K562 (cell line): Measurements from ENCODE around the gene PAX2. TPM values are rescaled to one million over a fixed set of nuclear protein-coding genes. Genes with fewer than 3 reads are reported as not detected.

Source experiments
- ATAC-seq: fragments of 200-7000 bp; cut with Tn5 transposase; 3 replicates; pipeline ENCODE4 v1.9.1; 2020; ENCODE audit warnings: moderate library complexity
- Bru-seq: library from RNA; stranded (reverse); fragments of 400-500 nt; gene quantifications from one replicate; lab custom pipeline; 2021; lab: Mats Ljungman, UMichigan
- BruChase-seq, 2 experiments: library from RNA; stranded (reverse); fragments of 400-500 nt; gene quantifications; one replicate each; lab custom pipeline; 2021; lab: Mats Ljungman, UMichigan
- BruUV-seq: library from RNA; stranded (reverse); fragments of 400-500 nt; replicated peaks from 2 replicates; lab custom pipeline; 2021; lab: Mats Ljungman, UMichigan
- CTCF ChIA-PET: fragments of 300-600 bp; formaldehyde crosslinking; extraction: SDS; loops from one replicate; lab custom pipeline; 2021; ENCODE audit warnings: low intra/inter-chr PET ratio; lab: Yijun Ruan, JAX
- POLR2A ChIA-PET: fragments of 300-600, 350-650 bp; sonication (Branson Sonifier 250); formaldehyde crosslinking; extraction: SDS; loops from one replicate; lab custom pipeline; 2021; ENCODE audit warnings: antibody characterized with exemption, inconsistent platforms; lab: Yijun Ruan, JAX
- DNase-seq, 4 experiments: peaks; one replicate each; pipeline versions ENCODE4 v3.0.0 to v3.0.0-alpha.2; 2011 to 2018; ENCODE audit warnings: low spot score in 3 of 4, mixed read lengths in 3 of 4; ENCODE audit errors: extremely low read depth in 1 of 4
- FAIRE-seq: peaks from 2 replicates; lab custom pipeline; 2011; peaks lifted over from hg19 to GRCh38; lab: Jason Lieb, UNC
- H2AFZ ChIP-seq: 2 replicates; pipeline ENCODE4 v1.6.0; 2011; ENCODE audit warnings: low read depth, low read length, control low read depth, inconsistent platforms
- H3K27ac ChIP-seq: fragments of 200-600 bp; 3 replicates; pipeline ENCODE4 v1.8.0; 2011; ENCODE audit warnings: low read depth, mild to moderate bottlenecking, control low read depth, inconsistent platforms, low read length, moderate library complexity, mixed read lengths; ENCODE audit errors: extremely low read depth
- H3K27me3 ChIP-seq, 2 experiments: fragments of 300-600 bp in 1 of 2; 2 replicates in 1 of 2; 3 replicates in 1 of 2; pipeline versions ENCODE4 v1.6.0 to v1.8.0; 2011; ENCODE audit warnings: inconsistent platforms in 2 of 2, low read length in 2 of 2, mild to moderate bottlenecking in 1 of 2, mixed read lengths in 1 of 2, moderate library complexity in 1 of 2; ENCODE audit not compliant: control insufficient read depth in 2 of 2, insufficient read depth in 2 of 2
- H3K36me3 ChIP-seq: fragments of 300-600 bp; 3 replicates; pipeline ENCODE4 v1.8.0; 2011; ENCODE audit warnings: mild to moderate bottlenecking, low read length, inconsistent platforms; ENCODE audit not compliant: control insufficient read depth, insufficient read depth
- H3K4me1 ChIP-seq, 2 experiments: fragments of 200-600 bp in 1 of 2; replicated peaks in 1 of 2; 2 replicates in 1 of 2; 3 replicates in 1 of 2; pipeline versions ENCODE4 v1.5.1 to v1.8.0; 2011; ENCODE audit warnings: inconsistent platforms in 2 of 2, low read length in 2 of 2, mild to moderate bottlenecking in 1 of 2, mixed read lengths in 1 of 2, moderate library complexity in 1 of 2; ENCODE audit not compliant: control insufficient read depth in 2 of 2, insufficient read depth in 2 of 2
- H3K4me2 ChIP-seq: 2 replicates; pipeline ENCODE4 v1.6.1; 2011; ENCODE audit warnings: low read length, control low read depth, inconsistent platforms, mixed read lengths; ENCODE audit not compliant: insufficient read depth
- H3K4me3 ChIP-seq: fragments of 200-600 bp; sonication (generic), shearing (Covaris generic); 2 replicates; pipeline ENCODE4 v1.5.1; 2016; ENCODE audit warnings: control low read depth, inconsistent platforms
- H3K79me2 ChIP-seq: fragments of 200-600 bp; 3 replicates; pipeline ENCODE4 v1.8.0; 2011; ENCODE audit warnings: low read length, inconsistent platforms; ENCODE audit not compliant: control insufficient read depth, insufficient read depth
- H3K9ac ChIP-seq, 2 experiments: 2 replicates each; pipeline versions ENCODE4 v1.6.0 to v1.6.1; 2011; ENCODE audit warnings: low read depth in 2 of 2, low read length in 2 of 2, control low read depth in 1 of 2, inconsistent platforms in 1 of 2, mild to moderate bottlenecking in 1 of 2, mixed read lengths in 1 of 2; ENCODE audit not compliant: insufficient read depth in 1 of 2
- H3K9me1 ChIP-seq: one replicate; pipeline ENCODE4 v1.6.0; 2011; ENCODE audit warnings: inconsistent platforms, mild to moderate bottlenecking, low read length, moderate library complexity; ENCODE audit not compliant: control insufficient read depth, insufficient read depth
- H3K9me3 ChIP-seq: replicated peaks from 2 replicates; pipeline ENCODE4 v1.5.1; 2011; ENCODE audit warnings: low read depth, low read length, inconsistent platforms; ENCODE audit not compliant: control insufficient read depth, insufficient read depth
- H4K20me1 ChIP-seq: replicated peaks from 2 replicates; pipeline ENCODE4 v1.6.1; 2011; ENCODE audit warnings: low read length, inconsistent platforms, mixed read lengths; ENCODE audit not compliant: control insufficient read depth, insufficient read depth
- CEBPB ChIP-seq: fragments of 450-650 bp; IDR thresholded peaks from 2 replicates; pipeline ENCODE4 v1.6.1; 2016; ENCODE audit warnings: missing genetic modification characterization, missing compliant biosample characterization
- PKNOX1 ChIP-seq: fragments of 450-650 bp; IDR thresholded peaks from 2 replicates; pipeline ENCODE4 v1.6.1; 2016
- VEZF1 ChIP-seq: fragments of 200-800 bp; sonication (Bioruptor generic); IDR thresholded peaks from 2 replicates; pipeline ENCODE4 v1.6.1; 2017; ENCODE audit warnings: missing genetic modification characterization, missing compliant biosample characterization
- WGBS: fragments of 100-300 bp; shearing (Covaris generic); methylation state at CpG from one replicate; pipeline ENCODE4 v1.1.6; 2016; ENCODE audit warnings: low coverage, mixed read lengths; ENCODE audit not compliant: insufficient coverage; ENCODE audit errors: missing lambda C conversion rate; 5-methylcytosine and 5-hydroxymethylcytosine counted together
- in situ Hi-C: fragments of 300-500 bp; cut with MboI; formaldehyde crosslinking; loops from 4 replicates; pipeline ENCODE4 v1.15.0; 2018; ENCODE audit warnings: inconsistent platforms, mixed read lengths
- intact Hi-C: fragments of 100-400 bp; cut with micrococcal nuclease; formaldehyde crosslinking; loops from 2 replicates; pipeline ENCODE4 v1.14.2; 2022
- long read RNA-seq, 3 experiments: library from polyadenylated mRNA in 2 of 3; library from RNA in 1 of 3; unstranded in 2 of 3; stranded (forward) in 1 of 3; transcript quantifications; one replicate each; pipeline ENCODE4 v2.0.0, GENCODE V29; 2019 to 2022
- polyA minus RNA-seq, 3 experiments: library from RNA; depleted of rRNA, polyadenylated mRNA; stranded (reverse); fragments of >200 nt; gene quantifications; 2 replicates each; pipeline ENCODE4 v1.2.3, GENCODE V29; 2011
- polyA plus RNA-seq, 8 experiments: library from polyadenylated mRNA; depleted of rRNA in 4 of 8; stranded (reverse) in 5 of 8; unstranded in 3 of 8; fragments of >200 nt; fragmentation: Nextera tagmentation in 2 of 8; fragmentation: Illumina TruSeq in 1 of 8; extraction: Ambion mirVana in 2 of 8; extraction: Trizol in 1 of 8; gene quantifications; 2 replicates each; pipeline versions ENCODE4 v1.2.1 to v1.2.3, GENCODE V29; 2011 to 2014; ENCODE audit warnings: inconsistent platforms in 1 of 8, missing spikeins in 1 of 8
- total RNA-seq, 7 experiments: library from RNA; depleted of rRNA in 6 of 7; stranded (reverse); fragments of >200 nt in 6 of 7; fragmentation: Illumina TruSeq in 2 of 7; extraction: Trizol in 2 of 7; gene quantifications; 2 replicates each; pipeline versions ENCODE4 v1.2.1 to v1.2.3, GENCODE V29; 2011 to 2021; ENCODE audit warnings: low replicate concordance in 1 of 7

Gene PAX2
- total RNA-seq (2011; cell fraction: chromatin; rRNA removed; ENCODE audit: low replicate concordance) = not detected in 2 replicates
- total RNA-seq (2011; cell fraction: nucleolus; rRNA removed) = not detected in 2 replicates
- total RNA-seq (2011; cell fraction: nucleoplasm; rRNA removed) = not detected in 2 replicates
- not detected in 2 replicates for total RNA-seq (2014; rRNA removed)
- total RNA-seq (2014; rRNA removed; fragmentation: Illumina TruSeq; extraction: Trizol) = not detected in 2 replicates
- total RNA-seq (2015; rRNA removed; fragmentation: Illumina TruSeq; extraction: Trizol) = not detected in 2 replicates
- not detected in 2 replicates for total RNA-seq (2021)
- not detected in 2 replicates for polyA plus RNA-seq (2011; rRNA removed)
- polyA plus RNA-seq (2011; cell fraction: cytosol; rRNA removed) = not detected in 2 replicates
- not detected in 2 replicates for polyA plus RNA-seq (2011; cell fraction: nucleus; rRNA removed)
- polyA plus RNA-seq (2012) = not detected in 2 replicates
- not detected in 2 replicates for polyA plus RNA-seq (2014; fragmentation: Illumina TruSeq; extraction: Trizol)
- not detected for polyA plus RNA-seq (2014; fragmentation: Nextera tagmentation; extraction: Ambion mirVana)
- not detected in 2 replicates for polyA plus RNA-seq (2014; rRNA removed)
- not detected in 2 replicates for polyA minus RNA-seq (2011; rRNA and poly(A)+ RNA removed)
- polyA minus RNA-seq (2011; cell fraction: cytosol; rRNA and poly(A)+ RNA removed) = not detected in 2 replicates
- not detected in 2 replicates for polyA minus RNA-seq (2011; cell fraction: nucleus; rRNA and poly(A)+ RNA removed)
- Bru-seq, nascent RNA = percentile 3 among the genes with signal in this experiment
- BruChase-seq, experiment 1, labeled RNA remaining after a 2-hour chase = not detected
- BruChase-seq, experiment 2, labeled RNA remaining after a 6-hour chase = percentile 1 among the genes with signal in this experiment
- long read RNA-seq, experiment 1 = 0 reads
- long read RNA-seq, experiment 2 = 0 reads
- long read RNA-seq, experiment 3 = 0 reads

- no peak within 1 kb of the TSS for H3K4me3 ChIP-seq
- H4K20me1 ChIP-seq = peaks cover 11% of the 10 kb centered on the region; the same call in 1 of the 2 replicates
- H3K9me3 ChIP-seq = no peaks in the 10 kb centered on the region
- ChIA-PET POLR2A (interaction anchor here (0.5 kb wide), 1 partner anchor 133 kb away, joined by 3 read pairs; no protein-coding TSS in a partner anchor), CTCF (interaction anchor here (3.1 kb wide), 1 partner anchor 183 kb away, joined by 16 read pairs; no protein-coding TSS in a partner anchor)
- TF ChIP-seq CEBPB (tag) = no peak
- TF ChIP-seq PKNOX1 = 0 out of 2 replicates have a peak, but pooled peaks have one; percentile 17
- TF ChIP-seq VEZF1 (CRISPR knock-in tag) = peak; percentile 24; the same call in 1 of the 2 replicates
- no peaks in the 10 kb centered on the region for H3K79me2 ChIP-seq
- H3K4me2 ChIP-seq = no peak within 1 kb of the TSS
- no peaks in the 10 kb centered on the region for H3K9me1 ChIP-seq
- peaks cover 25 to 76% of the 10 kb centered on the region in 2 experiments; a peak in 4 of 5 replicates for H3K27me3 ChIP-seq
- no peaks in the 10 kb centered on the region for H3K36me3 ChIP-seq
- ATAC-seq = peak; percentile 19; the same call in 1 of the 3 replicates
- intact Hi-C loops (loop anchor here (5.0 kb wide), 1 partner anchor 73 kb away; no protein-coding TSS in a partner anchor), in situ Hi-C loops (loop anchor here (5.0 kb wide), 1 partner anchor 183 kb away; no protein-coding TSS in a partner anchor)
- 14% methylated on average over 10 of the region's 75 CpGs for WGBS
- FAIRE-seq = no peak
- H2AFZ ChIP-seq = no peak within 1 kb of the TSS
- peak in 3 of 4 experiments; percentile 12 to 37 (median 30) for DNase-seq
- no peak within 1 kb of the TSS for H3K27ac ChIP-seq
- H3K9ac ChIP-seq = no peak within 1 kb of the TSS
- no TSS peak for BruUV-seq
- H3K4me1 ChIP-seq = peaks cover 0 to 29% of the 10 kb centered on the region in 2 experiments; a peak in 2 of 5 replicates
Observed at GRCh38 chr10:100744987-100745881, at the start of gene PAX2. Gene PAX2 (plus strand): TSS chr10:100745582. CDS start chr10:100746261, 679 bp downstream.
